PC-3 (cell line): ENCODE results near the gene GPATCH1. TPM values are rescaled to one million over a fixed set of nuclear protein-coding genes. Genes with fewer than 3 reads are reported as not detected.

Experiments used
- ATAC-seq: fragments of 200-7000 bp; cut with Tn5 transposase; 2 replicates; pipeline ENCODE4 v1.9.1; 2020; ENCODE audit warnings: mild to moderate bottlenecking, moderate library complexity
- BruUV-seq: library from RNA; stranded (reverse); fragments of 400-500 nt; replicated peaks from 2 replicates; lab custom pipeline; 2021; lab: Mats Ljungman, UMichigan
- CTCF ChIA-PET: fragments of 300-600 bp; sonication (Branson Sonifier 250); formaldehyde crosslinking; loops from one replicate; lab custom pipeline; 2022; ENCODE audit warnings: antibody characterized with exemption; lab: Charles Lee
- POLR2A ChIA-PET: fragments of 300-600 bp; sonication (Branson Sonifier 250); formaldehyde crosslinking; loops from one replicate; lab custom pipeline; 2022; ENCODE audit warnings: antibody characterized with exemption; ENCODE audit not compliant: unreplicated experiment; lab: Charles Lee
- DNase-seq: peaks from one replicate; pipeline ENCODE4 v3.0.0-alpha.2; 2015
- H2AFZ ChIP-seq: fragments of 300-600 bp; sonication (generic); 2 replicates; pipeline ENCODE4 v1.6.0; 2016; ENCODE audit warnings: antibody characterized with exemption, low read length
- H3F3A ChIP-seq: fragments of 300-600 bp; sonication (generic); one replicate; pipeline ENCODE4 v1.6.0; 2017; ENCODE audit warnings: antibody characterized with exemption, low read length, control low read depth, mild to moderate bottlenecking; ENCODE audit not compliant: unreplicated experiment
- H3K27ac ChIP-seq: fragments of 300-600 bp; sonication (generic); 2 replicates; pipeline ENCODE4 v1.5.1; 2016; ENCODE audit warnings: mild to moderate bottlenecking, low read length
- H3K27me3 ChIP-seq: fragments of 300-600 bp; sonication (generic); 2 replicates; pipeline ENCODE4 v1.6.1; 2016; ENCODE audit warnings: low read length, mixed read lengths
- H3K36me3 ChIP-seq: fragments of 300-600 bp; sonication (generic); 2 replicates; pipeline ENCODE4 v1.6.1; 2016; ENCODE audit warnings: low read depth, mixed run types, low read length, mixed read lengths
- H3K4me1 ChIP-seq: fragments of 300-600 bp; sonication (generic); 2 replicates; pipeline ENCODE4 v1.5.1; 2016; ENCODE audit warnings: low read length; ENCODE audit not compliant: insufficient read depth
- H3K4me2 ChIP-seq: fragments of 300-600 bp; sonication (generic); 2 replicates; pipeline ENCODE4 v1.6.0; 2016; ENCODE audit warnings: low read length
- H3K4me3 ChIP-seq: fragments of 300-600 bp; sonication (generic); 2 replicates; pipeline ENCODE4 v1.5.1; 2016; ENCODE audit warnings: mild to moderate bottlenecking, low read length, mixed read lengths
- H3K79me2 ChIP-seq: fragments of 300-600 bp; sonication (generic); 2 replicates; pipeline ENCODE4 v1.6.1; 2017; ENCODE audit warnings: low read length, mixed read lengths
- H3K9ac ChIP-seq: fragments of 300-600 bp; sonication (generic); 2 replicates; pipeline ENCODE4 v1.6.0; 2016; ENCODE audit warnings: mild to moderate bottlenecking, low read length
- H3K9me2 ChIP-seq: fragments of 300-600 bp; sonication (generic); replicated peaks from 2 replicates; pipeline ENCODE4 v1.6.1; 2016; ENCODE audit warnings: mixed run types, low read length, mixed read lengths
- H3K9me3 ChIP-seq: fragments of 300-600 bp; sonication (generic); 2 replicates; pipeline ENCODE4 v1.6.1; 2016; ENCODE audit warnings: low read length, mixed read lengths
- H4K20me1 ChIP-seq: fragments of 300-600 bp; sonication (generic); 2 replicates; pipeline ENCODE4 v1.6.1; 2016; ENCODE audit warnings: low read length, mixed read lengths
- CTCF ChIP-seq: fragments of 300-600 bp; sonication (generic); conservative IDR thresholded peaks from 2 replicates; pipeline ENCODE4 v1.5.1; 2017; ENCODE audit warnings: antibody characterized with exemption, low read depth, mild to moderate bottlenecking, low read length
- EZH2 ChIP-seq: fragments of 300-600 bp; sonication (generic); IDR thresholded peaks from one replicate; pipeline ENCODE4 v1.6.1; 2017; ENCODE audit warnings: antibody characterized with exemption, mild to moderate bottlenecking, low read length; ENCODE audit not compliant: unreplicated experiment
- EZH2phosphoT487 ChIP-seq: fragments of 300-600 bp; sonication (generic); IDR thresholded peaks from 2 replicates; pipeline ENCODE4 v1.6.1; 2018; ENCODE audit warnings: mild to moderate bottlenecking, antibody characterized with exemption, low read length, borderline replicate concordance
- intact Hi-C: fragments of 100-400 bp; cut with micrococcal nuclease; formaldehyde crosslinking; loops from 2 replicates; pipeline ENCODE4 v1.9.0; 2023
- total RNA-seq: library from RNA; depleted of rRNA; stranded (reverse); fragments of >200 nt; gene quantifications from 2 replicates; pipeline ENCODE4 v1.2.3, GENCODE V29; 2014

Gene GPATCH1
- total RNA-seq, 1 experiment from 2014 or later = 6.9 TPM

DNA sequence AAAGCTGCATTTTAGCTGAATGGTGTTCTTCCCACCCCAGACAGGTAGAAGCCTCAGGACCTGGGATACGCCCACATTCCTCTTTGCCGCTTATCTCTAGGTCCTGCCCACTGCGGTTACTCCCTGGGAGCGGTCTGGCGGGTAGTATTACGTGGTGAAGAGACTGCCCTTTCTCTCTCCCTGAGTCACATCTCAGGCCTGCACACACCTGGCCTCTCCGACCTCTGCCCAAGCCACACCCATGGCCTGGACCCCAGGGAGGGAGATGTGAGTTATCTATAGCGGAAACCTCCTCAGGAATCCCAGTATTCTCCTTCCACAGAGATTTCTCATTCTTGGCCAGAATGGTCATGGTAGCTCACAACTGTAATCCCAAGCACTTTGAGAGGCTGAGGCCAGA lies 33.6 kb upstream of the GPATCH1 start:
- Histone ChIP-seq H4K20me1 (no peaks in the 10 kb centered on the region), H3K9ac (peak overlapping the region; percentile 67), H3K4me1 (peaks cover 66% of the 10 kb centered on the region), H3K4me2 (peak overlapping the region; percentile 69), H3K27me3 (no peaks in the 10 kb centered on the region), H3K4me3 (peak overlapping the region; percentile 29; the same call in 1 of the 2 replicates), H3K27ac (peak overlapping the region; percentile 92), H3K36me3 (peaks cover 8% of the 10 kb centered on the region), H3K9me3 (no peaks in the 10 kb centered on the region), H3K9me2 (no peaks in the 10 kb centered on the region), H2AFZ (no peak overlapping the region), H3F3A (no peaks in the 10 kb centered on the region), H3K79me2 (peaks cover 89% of the 10 kb centered on the region)
- ChIA-PET POLR2A (no interaction called here), CTCF (no interaction called here)
- no TSS peak for BruUV-seq
- intact Hi-C loops = loop anchor here (2.0 kb wide), 1 partner anchor 33 kb away; the partner anchor contains the start of gene GPATCH1
- TF ChIP-seq EZH2 (no peak), CTCF (no peak), EZH2phosphoT487 (no peak)
- DNase-seq = peak; percentile 95
- peak; percentile 95 for ATAC-seq

DNA sequence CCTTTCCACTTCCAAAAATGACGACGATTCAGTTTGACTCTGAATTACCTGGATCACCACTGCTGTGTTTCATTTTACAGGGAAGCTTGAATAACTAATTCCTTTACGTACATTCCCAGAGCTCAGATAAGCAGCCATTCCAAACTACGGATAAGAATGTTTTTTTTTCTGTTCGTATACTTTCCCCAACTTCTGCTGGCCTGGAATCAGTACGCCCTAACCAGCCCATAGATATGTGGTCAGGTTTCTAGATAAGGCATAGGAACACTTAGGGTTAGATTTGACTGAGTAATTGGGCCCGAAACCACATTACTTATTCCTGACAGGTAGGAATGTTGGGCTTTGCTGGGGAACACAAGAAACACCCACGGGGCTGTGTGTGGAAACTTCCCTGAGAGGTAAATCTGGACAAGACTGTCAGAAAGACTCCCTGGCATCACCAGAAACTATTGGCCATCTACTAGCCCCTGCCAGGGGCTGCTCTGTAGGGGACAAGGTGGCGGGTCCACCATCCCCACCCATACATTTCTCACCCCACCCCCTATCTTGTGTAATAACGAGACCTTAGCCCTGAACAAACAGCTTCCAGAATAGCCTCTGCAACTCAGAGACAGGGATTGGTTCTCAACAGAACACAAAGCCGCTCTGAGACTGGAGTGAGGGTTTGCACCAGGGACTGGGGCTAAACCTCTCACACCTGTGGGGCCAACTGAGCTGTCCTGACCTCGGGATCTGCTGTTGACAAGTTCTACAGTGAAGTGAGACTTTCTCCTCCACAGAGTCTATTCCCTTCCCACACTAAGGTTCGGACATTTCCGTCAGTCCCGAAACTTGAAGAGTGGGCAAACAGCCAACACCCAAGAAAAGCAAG lies 31.9 kb upstream of the GPATCH1 start:
- POLR2A ChIA-PET = no interaction called here
- DNase-seq = peak; percentile 18

More for the DNA sequence above, 31.9 kb upstream of the GPATCH1 start:
- Histone ChIP-seq H3K27me3 (no peaks in the 10 kb centered on the region), H3K9me2 (no peaks in the 10 kb centered on the region), H3K9ac (peak overlapping the region; percentile 36), H4K20me1 (no peaks in the 10 kb centered on the region), H3K79me2 (peaks cover 80% of the 10 kb centered on the region), H3F3A (no peaks in the 10 kb centered on the region), H3K27ac (peak overlapping the region; percentile 92), H3K4me1 (peaks cover 68% of the 10 kb centered on the region), H3K4me2 (no peak overlapping the region), H3K4me3 (no peak overlapping the region), H3K9me3 (no peaks in the 10 kb centered on the region), H3K36me3 (peaks cover 6% of the 10 kb centered on the region), H2AFZ (no peak overlapping the region)
- TF ChIP-seq CTCF = no peak
- no peak for TF ChIP-seq EZH2
- no peak for TF ChIP-seq EZH2phosphoT487
- BruUV-seq = no TSS peak
- CTCF ChIA-PET = no interaction called here
- no peak for ATAC-seq
- intact Hi-C loops = no loop called here
